ENCODE measurements around the gene HCRTR1. TPM values are rescaled to one million over a fixed set of nuclear protein-coding genes. Genes with fewer than 3 reads are reported as not detected.

The HCRTR1 gene
- total and polyA plus RNA-seq, 2 of the 8 experiments (the other 6 are each of a cell fraction or from before 2014, with no cell fraction given) = 0.35 to 0.39 TPM

DNA sequence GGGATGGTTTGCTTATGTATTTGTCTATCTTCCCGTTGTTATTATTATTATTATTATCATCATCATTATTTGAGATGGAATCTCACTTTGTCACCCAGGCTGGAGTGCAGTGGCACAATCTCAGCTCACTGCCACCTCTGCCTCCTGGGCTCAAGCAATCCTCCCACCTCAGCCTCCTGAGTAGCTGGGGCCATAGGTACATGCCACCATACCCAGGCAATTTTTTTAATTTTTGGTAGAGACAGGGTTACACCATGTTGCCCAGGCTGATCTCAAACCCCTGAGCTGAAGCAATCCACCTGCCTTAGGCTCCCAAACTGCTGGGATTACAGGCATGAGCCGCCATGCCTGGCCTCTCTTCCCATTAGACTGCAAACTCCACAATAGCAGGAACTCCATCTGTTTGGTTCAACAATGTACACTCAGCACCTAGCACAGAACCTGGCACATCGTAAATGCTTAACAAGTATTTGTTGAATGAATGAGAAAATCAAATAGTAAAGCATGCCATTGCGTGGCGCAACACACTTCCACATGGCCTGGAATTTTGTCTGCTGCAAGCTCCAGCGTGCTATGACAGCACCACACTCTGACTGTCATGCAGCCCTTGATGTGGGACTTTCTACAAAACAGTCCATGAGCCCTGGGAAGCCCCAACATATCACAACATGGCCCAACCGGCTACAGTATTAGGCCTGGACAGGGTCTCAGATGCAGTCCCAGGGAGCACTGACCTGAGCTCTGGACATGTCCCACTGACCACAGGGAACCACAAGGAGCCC, 45.0 kb upstream of the HCRTR1 start (continued):
- TF ChIP-seq TAF1 (IDR thresholded peaks at IDR 0.05; ENCODE audit: low read depth, low read length) = no peak
- no peak for TF ChIP-seq HDAC2 (IDR thresholded peaks at IDR 0.05; ENCODE audit: borderline replicate concordance in 1 of 2, low read depth in 2 of 2, low read length in 2 of 2)
